H9 (cell line): Measurements from ENCODE around the gene SFMBT2. TPM values are rescaled to one million over a fixed set of nuclear protein-coding genes. Genes with fewer than 3 reads are reported as not detected.

ENCODE experiments used
- DNase-seq: peaks from one replicate; pipeline ENCODE4 v3.0.0-alpha.2; 2017
- H2AFZ ChIP-seq: one replicate; pipeline ENCODE4 v1.6.1; 2013; ENCODE audit warnings: mild to moderate bottlenecking, low read length, control low read depth, moderate library complexity
- H2AK5ac ChIP-seq: 2 replicates; pipeline ENCODE4 v1.6.1; 2013; ENCODE audit warnings: low read length, control low read depth, mixed read lengths; ENCODE audit not compliant: insufficient read length
- H2BK120ac ChIP-seq: one replicate; pipeline ENCODE4 v1.6.1; 2013; ENCODE audit warnings: low read depth, mild to moderate bottlenecking, low read length, control low read depth, inconsistent platforms; ENCODE audit not compliant: poor library complexity, severe bottlenecking
- H2BK12ac ChIP-seq: 2 replicates; pipeline ENCODE4 v1.6.1; 2013; ENCODE audit warnings: low read length, control low read depth, mixed read lengths, low read depth; ENCODE audit not compliant: insufficient read length
- H2BK15ac ChIP-seq: 2 replicates; pipeline ENCODE4 v1.6.1; 2013; ENCODE audit warnings: low read depth, low read length, control low read depth
- H2BK20ac ChIP-seq: one replicate; pipeline ENCODE4 v1.6.1; 2013; ENCODE audit warnings: low read depth, mild to moderate bottlenecking, low read length, control low read depth, inconsistent platforms; ENCODE audit not compliant: poor library complexity, severe bottlenecking
- H2BK5ac ChIP-seq: 2 replicates; pipeline ENCODE4 v1.6.1; 2013; ENCODE audit warnings: low read length, control low read depth, mixed read lengths; ENCODE audit not compliant: insufficient read length
- H3K14ac ChIP-seq: 2 replicates; pipeline ENCODE4 v1.6.1; 2013; ENCODE audit warnings: low read length, control low read depth; ENCODE audit not compliant: insufficient read depth
- H3K18ac ChIP-seq: 2 replicates; pipeline ENCODE4 v1.6.1; 2013; ENCODE audit warnings: low read depth, mild to moderate bottlenecking, mixed read lengths, low read length, control low read depth; ENCODE audit not compliant: insufficient read length
- H3K23ac ChIP-seq: 2 replicates; pipeline ENCODE4 v1.6.1; 2013; ENCODE audit warnings: low read length, control low read depth, mixed read lengths, low read depth; ENCODE audit not compliant: insufficient read length
- H3K23me2 ChIP-seq: 2 replicates; pipeline ENCODE4 v1.6.1; 2013; ENCODE audit warnings: low read depth, mild to moderate bottlenecking, mixed read lengths, low read length, control low read depth; ENCODE audit not compliant: insufficient read length, poor library complexity, severe bottlenecking
- H3K27ac ChIP-seq: 2 replicates; pipeline ENCODE4 v1.5.1; 2013; ENCODE audit warnings: low read length, control low read depth, mixed read lengths, low read depth; ENCODE audit not compliant: insufficient read length
- H3K27me3 ChIP-seq: 2 replicates; pipeline ENCODE4 v1.6.1; 2013; ENCODE audit warnings: low read length, control low read depth, inconsistent platforms; ENCODE audit not compliant: insufficient read depth
- H3K4ac ChIP-seq: 2 replicates; pipeline ENCODE4 v1.6.1; 2013; ENCODE audit warnings: low read depth, mild to moderate bottlenecking, control low read depth, inconsistent platforms, low read length, moderate library complexity
- H3K4me1 ChIP-seq: 2 replicates; pipeline ENCODE4 v1.6.1; 2013; ENCODE audit warnings: low read length, control low read depth, inconsistent platforms; ENCODE audit not compliant: insufficient read depth
- H3K4me2 ChIP-seq: 2 replicates; pipeline ENCODE4 v1.6.1; 2013; ENCODE audit warnings: low read length, control low read depth, mixed read lengths; ENCODE audit not compliant: insufficient read length, insufficient read depth
- H3K56ac ChIP-seq: 2 replicates; pipeline ENCODE4 v1.6.1; 2013; ENCODE audit warnings: low read depth, mild to moderate bottlenecking, mixed read lengths, low read length, control low read depth; ENCODE audit not compliant: insufficient read length
- H3K79me1 ChIP-seq: 2 replicates; pipeline ENCODE4 v1.6.1; 2013; ENCODE audit warnings: low read depth, mild to moderate bottlenecking, moderate library complexity, low read length, control low read depth, inconsistent platforms; ENCODE audit not compliant: insufficient read depth, poor library complexity, severe bottlenecking
- H3K79me2 ChIP-seq: 2 replicates; pipeline ENCODE4 v1.6.1; 2013; ENCODE audit warnings: low read length, control low read depth, inconsistent platforms; ENCODE audit not compliant: insufficient read depth
- H3K9ac ChIP-seq: 2 replicates; pipeline ENCODE4 v1.6.1; 2013; ENCODE audit warnings: low read length, control low read depth, mixed read lengths; ENCODE audit not compliant: insufficient read length; ENCODE audit errors: extremely low read depth
- H3K9me3 ChIP-seq: one replicate; pipeline ENCODE4 v1.6.1; 2013; ENCODE audit warnings: low read depth, low read length, inconsistent platforms; ENCODE audit not compliant: control insufficient read depth
- H3T11ph ChIP-seq: one replicate; pipeline ENCODE4 v1.6.1; 2013; ENCODE audit warnings: mild to moderate bottlenecking, low read length, control low read depth, inconsistent platforms
- H4K20me1 ChIP-seq: one replicate; pipeline ENCODE4 v1.6.1; 2013; ENCODE audit not compliant: control insufficient read depth, insufficient read length, insufficient read depth
- H4K5ac ChIP-seq: 2 replicates; pipeline ENCODE4 v1.6.1; 2013; ENCODE audit warnings: low read depth, mild to moderate bottlenecking, mixed read lengths, low read length, control low read depth; ENCODE audit not compliant: insufficient read length
- H4K8ac ChIP-seq: replicated peaks from 2 replicates; pipeline ENCODE4 v1.6.1; 2013; ENCODE audit warnings: low read length, control low read depth, mixed read lengths, low read depth; ENCODE audit not compliant: insufficient read length
- H4K91ac ChIP-seq: 2 replicates; pipeline ENCODE4 v1.6.1; 2013; ENCODE audit warnings: low read depth, mild to moderate bottlenecking, moderate library complexity, mixed read lengths, low read length, control low read depth; ENCODE audit not compliant: insufficient read length
- H3K27ac Mint-ChIP-seq, 3 experiments: 2 replicates in 2 of 3; 3 replicates in 1 of 3; pipeline ENCODE4 v1.8.0; 2020 to 2021; ENCODE audit warnings: mixed read lengths in 3 of 3, mild to moderate bottlenecking in 1 of 3, moderate library complexity in 1 of 3
- H3K27me3 Mint-ChIP-seq: 2 replicates; pipeline ENCODE4 v1.8.0; 2021; ENCODE audit warnings: low read depth, mild to moderate bottlenecking, moderate library complexity, mixed read lengths
- H3K36me3 Mint-ChIP-seq, 3 experiments: 2 replicates in 2 of 3; 3 replicates in 1 of 3; pipeline ENCODE4 v1.8.0; 2020 to 2021; ENCODE audit warnings: low read depth in 3 of 3, mixed read lengths in 3 of 3; ENCODE audit not compliant: insufficient read depth in 1 of 3
- H3K4me1 Mint-ChIP-seq, 2 experiments: 2 replicates each; pipeline ENCODE4 v1.8.0; 2020; ENCODE audit warnings: mixed read lengths in 2 of 2
- H3K4me3 Mint-ChIP-seq, 2 experiments: 2 replicates in 1 of 2; 3 replicates in 1 of 2; pipeline ENCODE4 v1.8.0; 2020 to 2021; ENCODE audit warnings: mild to moderate bottlenecking in 2 of 2, mixed read lengths in 2 of 2, moderate library complexity in 1 of 2
- H3K9me3 Mint-ChIP-seq, 2 experiments: 2 replicates in 1 of 2; 3 replicates in 1 of 2; pipeline ENCODE4 v1.8.0; 2020; ENCODE audit warnings: mild to moderate bottlenecking in 2 of 2, mixed read lengths in 2 of 2, moderate library complexity in 1 of 2
- WGBS: extraction: QIAGEN DNeasy Blood & Tissue Kit; methylation state at CpG from one replicate; pipeline ENCODE4 v1.1.7; 2013; ENCODE audit warnings: missing lambda C conversion rate, low lambda C conversion rate, mixed read lengths; ENCODE audit not compliant: insufficient read length; ENCODE audit errors: extremely low coverage; 5-methylcytosine and 5-hydroxymethylcytosine counted together
- total RNA-seq: library from RNA; stranded (reverse); gene quantifications from 2 replicates; pipeline ENCODE4 v1.2.1, GENCODE V29; 2021
- TF ChIP-seq, protein P1 (sequence below): fragments of 200-600 bp; sonication (generic); conservative IDR thresholded peaks from 3 replicates; pipeline ENCODE4 v1.8.0; 2021; ENCODE audit warnings: antibody characterized with exemption, mild to moderate bottlenecking

The SFMBT2 gene
- total RNA-seq, 1 experiment from 2014 or later: 5.3 TPM

DNA sequence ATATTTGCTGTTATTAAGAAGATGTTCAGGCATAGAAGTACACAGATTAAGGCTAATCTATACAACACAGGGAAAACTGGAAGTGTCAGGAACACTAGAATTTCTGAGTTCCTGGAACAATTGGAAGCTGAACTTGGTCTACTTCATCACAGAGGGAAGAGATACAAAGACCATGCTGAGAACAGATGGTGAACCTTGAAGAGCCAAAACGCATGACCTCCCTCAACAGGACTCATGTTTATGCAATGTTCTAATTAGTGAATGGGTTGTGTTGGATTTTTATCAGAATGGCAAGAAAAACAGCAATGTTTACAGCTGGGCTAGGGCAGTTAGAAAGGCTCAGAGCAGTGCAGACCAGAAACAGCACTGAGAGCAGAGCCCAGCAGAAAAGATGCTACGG lies 94.9 kb downstream of the SFMBT2 start:
- Histone ChIP-seq H4K91ac (no peak overlapping the region), H2BK20ac (no peak overlapping the region), H3K23ac (no peak overlapping the region), H3K79me2 (0 out of 2 replicates have a peak, but pooled peaks cover 2% of the 10 kb centered on the region), H3K27ac (no peak overlapping the region), H3K14ac (no peak overlapping the region; the same call in 1 of the 2 replicates), H4K5ac (no peak overlapping the region), H4K8ac (no peak overlapping the region), H3K4me1 (no peaks in the 10 kb centered on the region), H2BK5ac (no peak overlapping the region), H3K4ac (no peak overlapping the region), H3K23me2 (no peaks in the 10 kb centered on the region), H2AK5ac (no peak overlapping the region), H3K9ac (no peak overlapping the region), H2BK15ac (no peak overlapping the region), H4K20me1 (no peaks in the 10 kb centered on the region), H3K79me1 (no peaks in the 10 kb centered on the region), H2BK120ac (no peak overlapping the region), H3K4me2 (no peak overlapping the region), H3T11ph (no peak overlapping the region), H2AFZ (no peak overlapping the region), H3K56ac (no peak overlapping the region), H3K9me3 (no peaks in the 10 kb centered on the region), H3K18ac (no peak overlapping the region), H3K27me3 (no peaks in the 10 kb centered on the region), H2BK12ac (no peak overlapping the region)
- Mint-ChIP-seq H3K9me3 (no peaks in the 10 kb centered on the region), H3K4me1 (peaks cover 8 to 10% of the 10 kb centered on the region in 2 experiments; a peak in 3 of 4 replicates), H3K27ac (no peak overlapping the region), H3K36me3 (no peaks in the 10 kb centered on the region; a peak in 2 of 7 replicates), H3K4me3 (no peak overlapping the region), H3K27me3 (no peaks in the 10 kb centered on the region)
- DNase-seq: no peak
- WGBS: no CpG with 5 or more reads among the region's 2 CpGs
- TF ChIP-seq, protein P1, sequence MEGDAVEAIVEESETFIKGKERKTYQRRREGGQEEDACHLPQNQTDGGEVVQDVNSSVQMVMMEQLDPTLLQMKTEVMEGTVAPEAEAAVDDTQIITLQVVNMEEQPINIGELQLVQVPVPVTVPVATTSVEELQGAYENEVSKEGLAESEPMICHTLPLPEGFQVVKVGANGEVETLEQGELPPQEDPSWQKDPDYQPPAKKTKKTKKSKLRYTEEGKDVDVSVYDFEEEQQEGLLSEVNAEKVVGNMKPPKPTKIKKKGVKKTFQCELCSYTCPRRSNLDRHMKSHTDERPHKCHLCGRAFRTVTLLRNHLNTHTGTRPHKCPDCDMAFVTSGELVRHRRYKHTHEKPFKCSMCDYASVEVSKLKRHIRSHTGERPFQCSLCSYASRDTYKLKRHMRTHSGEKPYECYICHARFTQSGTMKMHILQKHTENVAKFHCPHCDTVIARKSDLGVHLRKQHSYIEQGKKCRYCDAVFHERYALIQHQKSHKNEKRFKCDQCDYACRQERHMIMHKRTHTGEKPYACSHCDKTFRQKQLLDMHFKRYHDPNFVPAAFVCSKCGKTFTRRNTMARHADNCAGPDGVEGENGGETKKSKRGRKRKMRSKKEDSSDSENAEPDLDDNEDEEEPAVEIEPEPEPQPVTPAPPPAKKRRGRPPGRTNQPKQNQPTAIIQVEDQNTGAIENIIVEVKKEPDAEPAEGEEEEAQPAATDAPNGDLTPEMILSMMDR: no peak
